Activated T-helper 1 cell treated with anti-CD3 and anti-CD28 coated beads, Interleukin-2, amount 50 U/mL, for 16 hours (primary cell): Measurements from ENCODE around the gene ADAT1.

Experiments
- DNase-seq, 2 donors: peaks; one replicate each; pipeline ENCODE4 v3.0.0-alpha.2; 2020; ENCODE audit warnings: low read depth in 1 of 2, low spot score in 1 of 2

The ADAT1 gene

GRCh38 chr16:75576384-75576811 is 46.7 kb downstream of the ADAT1 start:
- no peak for DNase-seq

GRCh38 chr16:75575958-75576357 is 47.1 kb downstream of the ADAT1 start:
- DNase-seq = no peak

DNA sequence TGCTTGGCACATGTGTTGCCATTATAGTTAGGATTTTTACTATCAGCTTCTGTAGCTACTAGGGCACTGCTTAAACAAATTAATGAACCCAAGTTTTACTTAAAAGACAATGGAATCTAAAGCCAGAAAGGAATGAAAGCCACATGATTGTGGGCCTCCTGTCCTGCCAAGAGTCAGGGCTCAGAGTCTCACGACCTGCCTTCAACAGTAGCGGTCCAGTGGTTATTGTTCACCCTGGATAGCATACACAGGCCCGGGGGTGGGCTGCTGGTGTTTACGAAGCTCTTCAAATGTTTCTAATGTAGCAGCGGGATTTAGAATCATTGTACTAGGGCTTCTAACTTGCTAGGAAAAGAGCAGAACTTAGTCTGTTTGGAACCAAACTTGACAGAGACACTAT is 49.1 kb downstream of the ADAT1 start:
- DNase-seq = no peak

DNA sequence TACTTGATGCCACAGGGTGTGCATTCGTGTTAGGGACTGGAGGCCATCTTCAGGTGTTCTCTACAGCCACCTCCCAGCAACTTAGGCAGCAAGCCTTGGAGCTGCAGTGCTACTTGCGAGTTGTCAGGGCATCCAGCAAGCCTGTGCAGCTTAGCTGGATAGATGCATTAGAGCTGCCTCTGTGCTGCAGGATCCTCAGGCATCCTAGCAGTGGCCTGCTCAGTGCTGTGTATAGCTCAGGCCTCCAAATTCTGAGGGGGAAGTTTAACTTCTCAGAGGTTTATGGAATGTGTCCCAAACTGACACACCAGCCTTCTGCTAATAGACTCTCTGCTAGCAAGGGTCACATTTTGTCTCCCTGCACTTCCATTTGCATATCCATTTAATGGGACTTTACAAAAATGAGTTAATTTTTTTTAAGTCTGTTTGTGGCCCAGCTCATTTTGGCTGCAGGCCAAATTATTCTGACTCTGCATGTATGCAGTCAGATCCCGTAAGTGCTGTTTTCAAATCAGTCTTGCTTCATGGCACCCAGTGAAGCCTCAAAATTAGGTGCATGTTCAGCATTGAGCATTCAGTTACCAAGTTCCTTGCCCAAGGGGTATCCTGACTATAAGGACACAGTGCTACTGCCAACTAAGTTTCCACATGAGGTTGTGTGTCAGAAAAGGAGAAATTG is 50.1 kb downstream of the ADAT1 start:
- no peak for DNase-seq

DNA sequence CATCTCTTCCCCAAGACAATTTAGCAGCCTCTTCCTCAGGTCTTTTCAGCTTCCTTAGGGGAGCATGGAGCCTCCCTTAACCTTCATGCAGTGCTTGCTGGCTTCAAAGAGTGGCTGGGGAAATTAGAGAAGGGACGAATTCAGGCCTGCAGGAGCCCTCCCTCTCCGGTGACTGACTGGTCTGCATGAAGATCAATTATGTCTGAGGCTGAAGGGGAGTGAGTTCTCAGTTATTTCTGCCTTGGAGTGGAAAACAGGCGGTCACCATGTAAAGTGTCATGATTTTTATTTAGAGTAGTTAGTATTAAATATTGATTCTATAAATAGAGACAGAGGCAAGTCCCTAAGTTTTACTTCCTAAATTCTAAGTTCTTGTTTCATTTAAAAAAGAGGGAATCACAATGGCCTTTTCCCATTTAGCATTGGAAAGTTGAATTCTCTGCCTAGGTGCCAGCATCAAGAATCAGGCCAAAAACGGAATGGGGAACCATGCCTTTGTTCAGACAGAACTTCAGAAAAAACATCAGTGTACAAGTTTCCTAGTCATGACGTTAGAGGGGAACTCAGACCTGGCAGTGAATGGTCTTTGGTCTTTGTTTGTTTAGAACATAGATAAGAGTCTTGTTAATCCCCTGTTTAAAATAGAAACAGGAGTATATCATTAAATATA is 52.5 kb downstream of the ADAT1 start:
- no peak for DNase-seq

DNA sequence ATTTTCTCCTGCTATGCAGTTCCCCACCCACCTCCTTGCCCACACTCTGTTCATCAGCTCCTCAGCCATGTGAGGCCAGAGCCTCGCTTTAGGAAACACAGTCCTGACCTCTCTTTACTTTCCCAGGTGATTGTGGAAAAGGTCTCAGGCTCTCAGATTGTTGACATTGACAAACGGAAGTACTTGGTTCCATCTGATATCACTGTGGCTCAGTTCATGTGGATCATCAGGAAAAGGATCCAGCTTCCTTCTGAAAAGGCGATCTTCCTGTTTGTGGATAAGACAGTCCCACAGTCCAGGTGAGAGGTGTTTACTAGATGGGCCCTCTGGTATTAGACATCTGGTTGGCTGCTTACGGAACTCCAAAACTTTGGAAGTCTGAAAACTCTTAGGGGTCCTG is 55.2 kb downstream of the ADAT1 start:
- DNase-seq = no peak

- peak in 1 of 2 donors; percentile 5 for DNase-seq
Observed at GRCh38 chr16:75566758-75567255, 56.3 kb downstream of the ADAT1 start.

- peak; percentile 81 to 88 for DNase-seq
Observed at GRCh38 chr16:75566040-75566757, 56.9 kb downstream of the ADAT1 start, which contains the start of gene GABARAPL2. TSS of gene GABARAPL2 (plus strand) at chr16:75566379. CDS start at chr16:75566487, 108 bp downstream.

DNA sequence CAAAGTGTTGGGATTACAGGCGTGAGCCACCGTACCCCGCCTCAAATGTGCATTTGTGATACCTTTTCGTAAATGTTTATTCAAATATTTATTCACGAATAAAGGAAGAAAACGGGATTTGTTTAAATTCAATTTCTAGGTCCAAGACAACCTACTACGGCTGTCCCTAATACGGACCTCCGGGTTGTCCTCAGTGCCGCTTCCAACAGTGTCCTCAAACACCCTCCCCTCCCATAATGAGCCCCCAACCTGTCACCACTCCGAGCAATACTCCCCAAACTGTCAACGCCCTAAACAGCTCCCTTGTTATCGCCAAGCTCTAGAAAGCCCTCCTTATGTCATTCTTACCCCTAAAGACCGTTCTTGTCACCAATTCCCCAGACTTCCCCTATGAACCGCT is 57.4 kb downstream of the ADAT1 start:
- no peak for DNase-seq

DNA sequence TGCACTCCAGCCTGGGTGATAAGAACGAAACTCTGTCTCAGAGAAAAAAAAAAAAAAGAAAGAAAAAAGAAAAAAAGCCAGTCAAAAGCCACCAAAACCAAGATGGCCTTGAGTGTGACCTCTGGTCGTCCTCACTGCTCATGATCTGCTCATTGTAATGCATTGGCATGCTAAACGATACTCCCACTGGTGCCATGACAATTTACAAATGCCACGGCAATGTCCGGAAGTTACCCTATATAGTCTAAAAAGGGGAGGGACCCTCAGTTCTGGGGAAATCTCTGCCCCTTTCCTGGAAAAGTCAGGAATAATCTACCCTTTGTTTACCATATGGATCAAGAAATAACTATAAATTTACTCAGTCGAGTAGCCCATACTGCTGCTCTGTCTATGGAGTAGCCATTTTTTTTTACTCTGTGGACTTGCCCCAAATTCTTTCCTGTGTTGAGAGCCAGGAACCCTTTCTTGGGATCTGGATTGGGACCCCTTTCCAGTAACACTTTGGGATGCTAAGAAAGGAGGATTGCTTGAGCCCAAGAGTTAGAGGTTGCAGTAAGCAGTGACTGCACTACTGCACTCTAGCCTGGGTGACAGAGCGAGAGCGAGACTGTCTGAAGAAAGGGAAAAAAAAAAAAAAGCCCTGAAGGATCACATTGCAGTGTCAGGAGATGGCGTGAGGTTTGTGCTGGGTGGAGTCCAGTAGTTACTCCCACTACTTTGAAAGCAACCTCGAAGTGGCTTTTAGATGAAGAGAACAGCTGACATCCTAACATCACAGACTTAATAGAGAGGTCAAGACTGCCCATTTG is 63.3 kb downstream of the ADAT1 start:
- DNase-seq = no peak

DNA sequence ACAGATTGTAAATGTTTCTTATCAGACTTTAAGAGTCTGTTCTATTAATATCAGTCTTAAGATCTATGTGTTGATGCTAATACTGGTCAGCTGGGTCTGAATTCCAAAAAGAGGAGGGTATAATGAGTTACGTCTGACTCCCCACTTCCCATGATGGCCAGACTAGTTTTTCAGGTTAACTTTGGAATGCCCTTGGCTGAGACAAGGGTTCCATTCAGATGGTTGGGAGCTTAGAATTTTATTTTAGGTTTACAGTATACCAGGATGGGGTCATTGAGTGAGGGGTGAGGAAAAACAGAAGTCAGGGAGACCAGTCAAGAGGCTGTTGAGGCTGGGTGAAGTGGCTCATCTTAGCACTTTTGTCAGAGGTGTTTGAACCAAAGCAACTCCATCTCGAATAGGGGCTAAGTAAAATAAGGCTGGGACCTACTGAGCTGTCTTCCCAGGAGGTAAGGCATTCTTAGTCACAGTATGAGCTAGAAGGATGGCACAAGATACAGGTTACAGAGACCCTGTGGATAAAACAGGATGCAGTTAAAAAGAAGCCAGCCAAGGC is 64.2 kb downstream of the ADAT1 start:
- DNase-seq = no peak

- no peak for DNase-seq
Observed at GRCh38 chr16:75556431-75556950, 66.6 kb downstream of the ADAT1 start.

- peak; percentile 93 to 98 for DNase-seq
Observed at GRCh38 chr16:75555707-75556430, 67.2 kb downstream of the ADAT1 start, which contains the start of gene TMEM231. TSS of gene TMEM231 (minus strand) at chr16:75556252. CDS start at chr16:75556209, 43 bp downstream.

DNA sequence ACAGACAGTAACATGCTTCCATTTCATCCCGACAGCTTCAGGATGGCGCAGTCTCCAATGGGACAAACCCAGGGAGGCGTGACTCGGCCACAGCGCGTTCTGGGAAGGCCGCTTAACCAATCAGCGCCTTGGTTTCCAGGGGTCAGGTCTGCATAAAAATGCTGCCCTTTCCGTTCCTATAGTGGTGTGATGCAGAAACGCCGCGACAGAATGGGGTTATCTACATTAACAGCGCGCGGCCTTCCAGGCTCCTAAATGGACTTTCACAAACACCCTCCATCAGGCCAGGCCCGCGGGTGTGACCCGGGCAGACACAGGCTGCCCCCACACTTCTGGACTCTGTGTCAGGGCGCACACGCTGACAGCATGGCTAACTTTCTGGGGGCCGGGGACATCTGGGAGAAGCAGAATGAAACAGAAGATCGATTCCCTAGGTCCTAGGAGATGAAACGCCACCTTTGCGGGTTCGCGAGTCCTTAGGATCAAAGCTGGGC is 67.8 kb downstream of the ADAT1 start:
- DNase-seq = no peak

- no peak for DNase-seq
Observed at GRCh38 chr16:75552951-75553350, 70.1 kb downstream of the ADAT1 start.

- no peak for DNase-seq
Observed at GRCh38 chr16:75550211-75550662, 72.8 kb downstream of the ADAT1 start.
